ENCODE measurements around the gene TUBGCP6. TPM values are rescaled to one million over a fixed set of nuclear protein-coding genes. Genes with fewer than 3 reads are reported as not detected.

The TUBGCP6 gene
- total and polyA plus RNA-seq, 2 donors (not counting 1 experiment from before 2014, with no cell fraction given) = 137 to 178 TPM

- 96% methylated on average over 28 of the region's 30 CpGs for WGBS (ENCODE audit: insufficient coverage)
Observed at GRCh38 chr22:50278956-50279619, 34.3 kb upstream of the TUBGCP6 start.

GRCh38 chr22:50278461-50278860 lies 33.6 kb upstream of the TUBGCP6 start:
- no peak overlapping the region for H3K4me3 Mint-ChIP-seq
- ATAC-seq (ENCODE audit: low read depth) (no peak), DNase-seq (no peak)
- Histone ChIP-seq H4K20me1 (ENCODE audit: control insufficient read depth, insufficient read depth, low read length, poor library complexity, severe bottlenecking) (no peaks in the 10 kb centered on the region), H3K4me2 (replicated peaks; ENCODE audit: low read depth, low read length, poor library complexity, severe bottlenecking) (no peak overlapping the region), H3K9me3 (ENCODE audit: control extremely low read depth in 1 of 3, control insufficient read depth in 2 of 3, insufficient read depth in 1 of 3, low read length in 2 of 3) (peaks cover 0 to 4% (median 0%) of the 10 kb centered on the region in 3 donors), H3K36me3 (replicated peaks in 1 of 2; ENCODE audit: control extremely low read depth in 1 of 2, control insufficient read depth in 1 of 2, extremely low read depth in 1 of 2, insufficient read depth in 2 of 2, low read length in 1 of 2) (no peaks in the 10 kb centered on the region), H3K27me3 (replicated peaks in 1 of 4; ENCODE audit: control extremely low read depth in 1 of 4, control insufficient read depth in 3 of 4, insufficient read depth in 4 of 4, low read length in 3 of 4) (no peaks in the 10 kb centered on the region), H3K9ac (ENCODE audit: low read length) (no peak overlapping the region), H3K27ac (ENCODE audit: low read length in 2 of 2) (no peak overlapping the region), H2AFZ (ENCODE audit: insufficient read depth, low read depth, low read length, poor library complexity, severe bottlenecking) (no peak overlapping the region), H3K79me2 (ENCODE audit: control insufficient read depth, insufficient read depth, low read length) (no peaks in the 10 kb centered on the region), H3K4me1 (ENCODE audit: control insufficient read depth in 2 of 2, insufficient read depth in 2 of 2, low read length in 2 of 2) (peaks cover 0 to 3% of the 10 kb centered on the region in 2 donors), H3K4me3 (ENCODE audit: control extremely low read depth in 1 of 5, extremely low read depth in 1 of 5, insufficient read depth in 1 of 5, low read depth in 2 of 5, low read length in 4 of 5) (no peak overlapping the region)
- H3K4me1 Mint-ChIP-seq = no peaks in the 10 kb centered on the region
- POLR2A ChIA-PET = interaction anchor here (1.1 kb wide), 1 partner anchor 28 kb away, joined by 4 read pairs; no protein-coding TSS in a partner anchor
- TF ChIP-seq, protein P1, sequence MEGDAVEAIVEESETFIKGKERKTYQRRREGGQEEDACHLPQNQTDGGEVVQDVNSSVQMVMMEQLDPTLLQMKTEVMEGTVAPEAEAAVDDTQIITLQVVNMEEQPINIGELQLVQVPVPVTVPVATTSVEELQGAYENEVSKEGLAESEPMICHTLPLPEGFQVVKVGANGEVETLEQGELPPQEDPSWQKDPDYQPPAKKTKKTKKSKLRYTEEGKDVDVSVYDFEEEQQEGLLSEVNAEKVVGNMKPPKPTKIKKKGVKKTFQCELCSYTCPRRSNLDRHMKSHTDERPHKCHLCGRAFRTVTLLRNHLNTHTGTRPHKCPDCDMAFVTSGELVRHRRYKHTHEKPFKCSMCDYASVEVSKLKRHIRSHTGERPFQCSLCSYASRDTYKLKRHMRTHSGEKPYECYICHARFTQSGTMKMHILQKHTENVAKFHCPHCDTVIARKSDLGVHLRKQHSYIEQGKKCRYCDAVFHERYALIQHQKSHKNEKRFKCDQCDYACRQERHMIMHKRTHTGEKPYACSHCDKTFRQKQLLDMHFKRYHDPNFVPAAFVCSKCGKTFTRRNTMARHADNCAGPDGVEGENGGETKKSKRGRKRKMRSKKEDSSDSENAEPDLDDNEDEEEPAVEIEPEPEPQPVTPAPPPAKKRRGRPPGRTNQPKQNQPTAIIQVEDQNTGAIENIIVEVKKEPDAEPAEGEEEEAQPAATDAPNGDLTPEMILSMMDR (IDR thresholded peaks at IDR 0.05) = no peak
- no peak for TF ChIP-seq EZH2 (IDR thresholded peaks at IDR 0.05; ENCODE audit: borderline replicate concordance, insufficient read depth, low read depth, low read length, poor library complexity, severe bottlenecking)
- no peaks in the 10 kb centered on the region for H3K9me3 Mint-ChIP-seq (ENCODE audit: insufficient read depth)
- no peak overlapping the region for H3K27ac Mint-ChIP-seq
- intact Hi-C loops (cut with micrococcal nuclease) = no loop called here
- CTCF ChIA-PET = no interaction called here
- H3K27me3 Mint-ChIP-seq = no peaks in the 10 kb centered on the region
- WGBS (ENCODE audit: insufficient coverage) = 96% methylated on average over 21 of the region's 21 CpGs

More at GRCh38 chr22:50278956-50279619, 34.3 kb upstream of the TUBGCP6 start:
- Histone ChIP-seq H2AFZ (ENCODE audit: insufficient read depth, low read depth, low read length, poor library complexity, severe bottlenecking) (no peak overlapping the region), H3K4me1 (ENCODE audit: control insufficient read depth in 2 of 2, insufficient read depth in 2 of 2, low read length in 2 of 2) (peaks cover 0 to 3% of the 10 kb centered on the region in 2 donors), H3K27me3 (replicated peaks in 1 of 4; ENCODE audit: control extremely low read depth in 1 of 4, control insufficient read depth in 3 of 4, insufficient read depth in 4 of 4, low read length in 3 of 4) (no peaks in the 10 kb centered on the region), H3K9ac (ENCODE audit: low read length) (no peak overlapping the region), H3K27ac (ENCODE audit: low read length in 2 of 2) (no peak overlapping the region), H3K4me3 (ENCODE audit: control extremely low read depth in 1 of 5, extremely low read depth in 1 of 5, insufficient read depth in 1 of 5, low read depth in 2 of 5, low read length in 4 of 5) (no peak overlapping the region), H3K9me3 (ENCODE audit: control extremely low read depth in 1 of 3, control insufficient read depth in 2 of 3, insufficient read depth in 1 of 3, low read length in 2 of 3) (peaks cover 0 to 4% (median 0%) of the 10 kb centered on the region in 3 donors), H3K36me3 (replicated peaks in 1 of 2; ENCODE audit: control extremely low read depth in 1 of 2, control insufficient read depth in 1 of 2, extremely low read depth in 1 of 2, insufficient read depth in 2 of 2, low read length in 1 of 2) (no peaks in the 10 kb centered on the region), H3K4me2 (replicated peaks; ENCODE audit: low read depth, low read length, poor library complexity, severe bottlenecking) (no peak overlapping the region), H4K20me1 (ENCODE audit: control insufficient read depth, insufficient read depth, low read length, poor library complexity, severe bottlenecking) (no peaks in the 10 kb centered on the region), H3K79me2 (ENCODE audit: control insufficient read depth, insufficient read depth, low read length) (no peaks in the 10 kb centered on the region)
- ATAC-seq (ENCODE audit: low read depth) (no peak), DNase-seq (no peak)
- ChIA-PET CTCF (interaction anchor here (1.1 to 1.6 kb wide), 2 partner anchors 19 to 42 kb away, joined by 4 read pairs; no protein-coding TSS in a partner anchor), POLR2A (interaction anchor here (1.0 to 1.1 kb wide), 2 partner anchors 12 to 27 kb away, joined by 4 to 6 read pairs; no protein-coding TSS in a partner anchor)
- Mint-ChIP-seq H3K4me1 (no peaks in the 10 kb centered on the region), H3K9me3 (ENCODE audit: insufficient read depth) (no peaks in the 10 kb centered on the region), H3K27me3 (no peaks in the 10 kb centered on the region), H3K4me3 (no peak overlapping the region), H3K27ac (no peak overlapping the region)
- intact Hi-C loops (cut with micrococcal nuclease) = no loop called here
- TF ChIP-seq, protein P1 (IDR thresholded peaks at IDR 0.05) = no peak
- TF ChIP-seq EZH2 (IDR thresholded peaks at IDR 0.05; ENCODE audit: borderline replicate concordance, insufficient read depth, low read depth, low read length, poor library complexity, severe bottlenecking) = no peak

All from B cell (primary cell).